Activated CD4-positive, alpha-beta T cell treated with anti-CD3 and anti-CD28 coated beads for 1 hour (primary cell): ENCODE measurements around the gene SLBP.

Experiments
- DNase-seq: peaks from one replicate; pipeline ENCODE4 v3.0.0-alpha.2; 2020

SLBP gene

GRCh38 chr4:1670279-1670678 is 41.8 kb downstream of the SLBP start:
- DNase-seq: no peak

- DNase-seq: no peak
Measured at GRCh38 chr4:1669850-1670249, 42.3 kb downstream of the SLBP start.

- no peak for DNase-seq
Measured at GRCh38 chr4:1669270-1669669, 42.8 kb downstream of the SLBP start.

- no peak for DNase-seq
Measured at GRCh38 chr4:1668488-1668840, 43.7 kb downstream of the SLBP start.

GRCh38 chr4:1667273-1667672 is 44.8 kb downstream of the SLBP start:
- no peak for DNase-seq

- DNase-seq: no peak
Measured at GRCh38 chr4:1666391-1666790, 45.7 kb downstream of the SLBP start.

GRCh38 chr4:1664141-1664540 is 48.0 kb downstream of the SLBP start:
- no peak for DNase-seq

- no peak for DNase-seq
Measured at GRCh38 chr4:1663549-1663948, 48.6 kb downstream of the SLBP start.

- DNase-seq: no peak
Measured at GRCh38 chr4:1661695-1662094, 50.4 kb downstream of the SLBP start.

- DNase-seq: no peak
Measured at GRCh38 chr4:1660948-1661677, 51.0 kb downstream of the SLBP start.

GRCh38 chr4:1659104-1660043 is 52.7 kb downstream of the SLBP start:
- no peak for DNase-seq

- no peak for DNase-seq
Measured at GRCh38 chr4:1658581-1658980, 53.5 kb downstream of the SLBP start.

GRCh38 chr4:1658146-1658545 is 54.0 kb downstream of the SLBP start:
- DNase-seq: no peak

GRCh38 chr4:1656986-1657385 is 55.1 kb downstream of the SLBP start:
- DNase-seq: no peak

GRCh38 chr4:1656132-1656531 is 56.0 kb downstream of the SLBP start:
- DNase-seq: no peak

- no peak for DNase-seq
Measured at GRCh38 chr4:1655676-1656075, 56.4 kb downstream of the SLBP start.

- DNase-seq: no peak
Measured at GRCh38 chr4:1655081-1655480, 57.0 kb downstream of the SLBP start.

- no peak for DNase-seq
Measured at GRCh38 chr4:1654216-1654955, 57.7 kb downstream of the SLBP start.

GRCh38 chr4:1653776-1654175 is 58.3 kb downstream of the SLBP start:
- no peak for DNase-seq

GRCh38 chr4:1652088-1652487 is 60.0 kb downstream of the SLBP start:
- no peak for DNase-seq

- no peak for DNase-seq
Measured at GRCh38 chr4:1651609-1652008, 60.5 kb downstream of the SLBP start.

- no peak for DNase-seq
Measured at GRCh38 chr4:1648962-1649361, 63.2 kb downstream of the SLBP start.

- no peak for DNase-seq
Measured at GRCh38 chr4:1647432-1647831, 64.7 kb downstream of the SLBP start.

GRCh38 chr4:1646690-1647089 is 65.4 kb downstream of the SLBP start:
- no peak for DNase-seq
